ENCODE data around the gene TCL1A. TPM values are rescaled to one million over a fixed set of nuclear protein-coding genes. Genes with fewer than 3 reads are reported as not detected.
A peak's percentile ranks its signal among the peaks of the same experiment; 100 is the strongest.

The TCL1A gene
- total and polyA plus RNA-seq, 9 of the 15 experiments (the other 6 are each of a cell fraction or from before 2014, with no cell fraction given) = 0.10 to 0.11 TPM; not detected in 7

GRCh38 chr14:95662376-95663186 is 51.3 kb downstream of the TCL1A start (continued):
- TF ChIP-seq, protein P1, sequence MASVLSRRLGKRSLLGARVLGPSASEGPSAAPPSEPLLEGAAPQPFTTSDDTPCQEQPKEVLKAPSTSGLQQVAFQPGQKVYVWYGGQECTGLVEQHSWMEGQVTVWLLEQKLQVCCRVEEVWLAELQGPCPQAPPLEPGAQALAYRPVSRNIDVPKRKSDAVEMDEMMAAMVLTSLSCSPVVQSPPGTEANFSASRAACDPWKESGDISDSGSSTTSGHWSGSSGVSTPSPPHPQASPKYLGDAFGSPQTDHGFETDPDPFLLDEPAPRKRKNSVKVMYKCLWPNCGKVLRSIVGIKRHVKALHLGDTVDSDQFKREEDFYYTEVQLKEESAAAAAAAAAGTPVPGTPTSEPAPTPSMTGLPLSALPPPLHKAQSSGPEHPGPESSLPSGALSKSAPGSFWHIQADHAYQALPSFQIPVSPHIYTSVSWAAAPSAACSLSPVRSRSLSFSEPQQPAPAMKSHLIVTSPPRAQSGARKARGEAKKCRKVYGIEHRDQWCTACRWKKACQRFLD (CRISPR knock-in tag; IDR thresholded peaks at IDR 0.05) = no peak
- no peak for TF ChIP-seq SETDB1 (IDR thresholded peaks at IDR 0.05; ENCODE audit: low read length)
- no peak for TF ChIP-seq RBM34 (IDR thresholded peaks at IDR 0.05; ENCODE audit: borderline replicate concordance, insufficient read depth, low read length)
- no peak for TF ChIP-seq ZKSCAN1 (IDR thresholded peaks at IDR 0.05; ENCODE audit: low read depth, low read length)
- peak; percentile 19; the same call in 1 of the 2 replicates for TF ChIP-seq MAFK (IDR thresholded peaks at IDR 0.05; ENCODE audit: low read length)
- no peak for TF ChIP-seq WHSC1 (IDR thresholded peaks at IDR 0.05; ENCODE audit: low read length)
- TF ChIP-seq TFE3 (CRISPR knock-in tag; IDR thresholded peaks at IDR 0.05) = peak; percentile 80
- TF ChIP-seq ZFPM2 (CRISPR knock-in tag; IDR thresholded peaks at IDR 0.05) = no peak
- TF ChIP-seq ZNF143 (CRISPR knock-in tag; IDR thresholded peaks at IDR 0.05) = no peak
- no peak for TF ChIP-seq EGR1 (conservative IDR thresholded peaks at IDR 0.05)
- no peak for TF ChIP-seq NR2C2 (CRISPR knock-in tag; IDR thresholded peaks at IDR 0.05)
- no peak for TF ChIP-seq NR2C2 (tag; IDR thresholded peaks at IDR 0.05)
- TF ChIP-seq POLR2G (IDR thresholded peaks at IDR 0.05; ENCODE audit: low read depth, low read length) = no peak
- TF ChIP-seq NCOA4 (IDR thresholded peaks at IDR 0.05; ENCODE audit: partially characterized antibody) = no peak
- no peak for TF ChIP-seq TCFL5 (CRISPR knock-in tag; conservative IDR thresholded peaks at IDR 0.05)
- TF ChIP-seq, protein P2, sequence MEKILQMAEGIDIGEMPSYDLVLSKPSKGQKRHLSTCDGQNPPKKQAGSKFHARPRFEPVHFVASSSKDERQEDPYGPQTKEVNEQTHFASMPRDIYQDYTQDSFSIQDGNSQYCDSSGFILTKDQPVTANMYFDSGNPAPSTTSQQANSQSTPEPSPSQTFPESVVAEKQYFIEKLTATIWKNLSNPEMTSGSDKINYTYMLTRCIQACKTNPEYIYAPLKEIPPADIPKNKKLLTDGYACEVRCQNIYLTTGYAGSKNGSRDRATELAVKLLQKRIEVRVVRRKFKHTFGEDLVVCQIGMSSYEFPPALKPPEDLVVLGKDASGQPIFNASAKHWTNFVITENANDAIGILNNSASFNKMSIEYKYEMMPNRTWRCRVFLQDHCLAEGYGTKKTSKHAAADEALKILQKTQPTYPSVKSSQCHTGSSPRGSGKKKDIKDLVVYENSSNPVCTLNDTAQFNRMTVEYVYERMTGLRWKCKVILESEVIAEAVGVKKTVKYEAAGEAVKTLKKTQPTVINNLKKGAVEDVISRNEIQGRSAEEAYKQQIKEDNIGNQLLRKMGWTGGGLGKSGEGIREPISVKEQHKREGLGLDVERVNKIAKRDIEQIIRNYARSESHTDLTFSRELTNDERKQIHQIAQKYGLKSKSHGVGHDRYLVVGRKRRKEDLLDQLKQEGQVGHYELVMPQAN (IDR thresholded peaks at IDR 0.05; ENCODE audit: borderline replicate concordance) = no peak
- no peak for TF ChIP-seq NUFIP1 (IDR thresholded peaks at IDR 0.05; ENCODE audit: partially characterized antibody)
- no peak for TF ChIP-seq ZNF431 (CRISPR knock-in tag; IDR thresholded peaks at IDR 0.05)
- 0 out of 2 replicates have a peak, but pooled peaks have one; percentile 30 for TF ChIP-seq RAD51 (IDR thresholded peaks at IDR 0.05; ENCODE audit: borderline replicate concordance, low read depth)
- TF ChIP-seq KLF10 (CRISPR knock-in tag; IDR thresholded peaks at IDR 0.05) = no peak
- TF ChIP-seq NFATC3 (IDR thresholded peaks at IDR 0.05) = no peak
- TF ChIP-seq MCM5 (IDR thresholded peaks at IDR 0.05; ENCODE audit: low read depth) = no peak
- TF ChIP-seq BACH1 (tag; IDR thresholded peaks at IDR 0.05) = 0 out of 2 replicates have a peak, but pooled peaks have one; percentile 21
- TF ChIP-seq SAFB (IDR thresholded peaks at IDR 0.05; ENCODE audit: borderline replicate concordance, low read depth, low read length) = no peak
- no peak for TF ChIP-seq MEF2D (tag; conservative IDR thresholded peaks at IDR 0.05; ENCODE audit: low read depth)
- TF ChIP-seq YBX1 (IDR thresholded peaks at IDR 0.05) = no peak
- TF ChIP-seq ZNF644 (tag; IDR thresholded peaks at IDR 0.05; ENCODE audit: low read depth) = no peak
